GM19351 (cell line): ENCODE measurements around the gene AGBL2.
"Not testable (repeated sequence)": the region's sequence is repeated elsewhere in the genome, so short reads cannot be mapped to it uniquely, and the experiment has no call there.

Experiments used
- ATAC-seq: cut with Tn5 transposase; IDR thresholded peaks from one replicate; pipeline ENCODE4 v1.9.1; 2021; ENCODE audit warnings: mild to moderate bottlenecking, moderate library complexity; ENCODE audit not compliant: unreplicated experiment

AGBL2 gene

GRCh38 chr11:47636331-47636730 is 78.8 kb downstream of the AGBL2 start:
- not testable (repeated sequence) for ATAC-seq

DNA sequence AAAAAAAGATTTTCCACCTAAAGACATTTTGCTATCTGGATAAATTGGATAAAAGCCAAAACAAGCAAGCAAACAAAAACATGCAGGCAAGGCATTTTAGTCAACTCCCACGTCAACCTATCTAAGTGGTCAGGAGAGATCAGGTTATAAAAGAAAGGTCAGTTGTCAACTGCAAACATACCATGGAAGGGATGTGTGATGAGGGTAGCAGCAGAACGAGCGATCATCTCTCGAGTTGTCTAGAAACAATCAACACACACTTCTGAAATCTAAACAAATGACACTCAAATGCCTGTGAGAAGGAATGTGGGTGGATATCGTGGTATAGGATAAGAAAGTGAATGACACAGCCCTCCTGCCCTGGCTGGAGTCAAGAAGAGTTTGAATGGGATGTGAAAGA is 83.7 kb downstream of the AGBL2 start:
- ATAC-seq: no peak

- ATAC-seq: no peak
Measured at GRCh38 chr11:47628026-47628425, 87.1 kb downstream of the AGBL2 start.

- no peak for ATAC-seq
Measured at GRCh38 chr11:47626234-47626633, 88.9 kb downstream of the AGBL2 start.

DNA sequence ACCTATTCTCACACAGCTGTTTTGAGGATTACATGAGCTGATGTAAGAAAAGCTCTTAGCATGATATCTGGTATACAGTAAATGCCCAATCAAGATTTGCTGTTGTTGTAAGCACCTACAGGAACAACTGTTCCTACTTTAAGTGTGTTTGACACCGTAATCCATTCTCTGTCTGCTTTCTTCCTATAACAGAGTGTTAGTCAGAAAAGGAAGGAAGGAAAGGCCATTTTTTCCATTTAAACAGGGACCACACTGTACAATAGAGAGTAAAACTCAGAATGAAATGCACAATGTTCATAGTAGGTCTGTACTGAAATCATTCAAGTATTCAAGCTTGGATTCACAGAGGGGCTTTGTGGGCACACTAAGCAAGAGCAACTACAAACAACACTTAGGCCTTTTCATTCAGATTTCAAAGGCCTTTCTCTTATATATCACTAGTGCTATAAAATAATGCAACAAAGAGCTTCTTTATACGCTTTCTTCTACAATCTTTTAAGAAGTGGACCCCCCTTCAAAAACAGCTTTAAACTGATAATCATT is 94.3 kb downstream of the AGBL2 start:
- ATAC-seq: no peak

DNA sequence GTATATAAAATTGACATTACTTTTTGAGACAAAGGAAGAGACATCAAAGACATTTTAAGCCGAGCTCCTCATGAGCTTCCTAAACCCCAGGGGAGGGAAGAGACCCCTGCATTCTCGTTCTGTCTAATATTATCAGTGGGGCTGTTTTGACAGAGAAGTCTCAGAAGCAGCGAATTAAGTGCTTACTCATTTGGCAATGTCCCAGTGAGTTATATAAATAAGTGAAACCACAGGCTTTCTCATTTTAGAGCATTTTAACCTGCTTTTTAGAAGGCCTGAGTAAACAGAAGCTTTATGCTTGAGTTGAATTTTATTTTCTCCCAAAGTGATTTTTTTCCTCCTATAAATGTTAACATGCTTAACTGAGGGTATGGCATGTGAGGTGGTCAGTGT is 97.8 kb downstream of the AGBL2 start:
- no peak for ATAC-seq

DNA sequence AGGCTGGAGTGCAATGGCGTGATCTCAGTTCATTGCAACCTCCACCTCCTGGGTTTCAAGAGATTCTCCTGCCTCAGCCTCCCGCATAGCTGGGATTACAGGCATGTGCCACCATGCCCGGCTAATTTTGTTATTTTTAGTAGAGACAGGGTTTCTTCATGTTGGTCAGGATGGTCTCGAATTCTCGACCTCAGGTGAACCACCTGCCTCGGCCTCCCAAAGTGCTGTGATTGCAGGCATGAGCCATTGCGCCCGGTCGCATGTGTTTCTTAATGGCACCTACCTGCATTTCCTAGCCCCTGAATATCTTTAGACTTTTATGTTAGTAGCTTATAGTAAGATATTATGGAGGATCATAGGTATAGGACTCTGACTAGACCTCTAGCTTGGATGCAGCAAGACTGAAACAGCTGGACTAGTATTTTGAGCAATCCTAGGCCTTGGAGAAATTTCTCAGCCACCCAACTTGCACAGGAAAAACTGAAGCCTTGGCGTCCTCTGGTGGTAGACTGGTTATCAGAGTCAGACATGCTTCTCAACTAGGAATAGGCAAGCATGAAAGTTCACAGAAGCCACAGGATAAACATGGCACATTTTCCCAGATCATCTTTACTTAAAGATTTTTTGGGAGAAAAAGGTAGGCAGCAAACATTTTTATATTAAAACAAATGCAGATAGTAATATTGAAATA is 98.3 kb downstream of the AGBL2 start:
- no peak for ATAC-seq

DNA sequence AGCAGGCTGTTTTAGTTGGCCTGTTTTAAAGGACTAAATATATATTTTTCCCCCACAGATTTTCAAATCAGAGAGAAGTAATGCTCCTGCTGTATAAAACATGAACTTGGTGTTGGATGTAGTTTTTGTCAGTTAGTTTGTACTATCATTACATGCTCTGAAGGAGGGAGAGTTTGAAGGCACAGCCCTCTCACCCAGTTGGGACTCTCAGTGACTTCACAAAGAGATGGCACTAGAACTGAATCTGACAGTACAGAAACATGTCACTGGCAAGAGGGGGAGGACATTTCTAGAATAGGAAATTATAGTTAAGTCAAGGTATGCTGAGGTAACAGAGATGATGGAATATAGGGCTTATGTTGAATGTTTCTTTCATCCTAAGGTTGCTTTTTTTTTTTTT is 99.9 kb downstream of the AGBL2 start:
- no peak for ATAC-seq

DNA sequence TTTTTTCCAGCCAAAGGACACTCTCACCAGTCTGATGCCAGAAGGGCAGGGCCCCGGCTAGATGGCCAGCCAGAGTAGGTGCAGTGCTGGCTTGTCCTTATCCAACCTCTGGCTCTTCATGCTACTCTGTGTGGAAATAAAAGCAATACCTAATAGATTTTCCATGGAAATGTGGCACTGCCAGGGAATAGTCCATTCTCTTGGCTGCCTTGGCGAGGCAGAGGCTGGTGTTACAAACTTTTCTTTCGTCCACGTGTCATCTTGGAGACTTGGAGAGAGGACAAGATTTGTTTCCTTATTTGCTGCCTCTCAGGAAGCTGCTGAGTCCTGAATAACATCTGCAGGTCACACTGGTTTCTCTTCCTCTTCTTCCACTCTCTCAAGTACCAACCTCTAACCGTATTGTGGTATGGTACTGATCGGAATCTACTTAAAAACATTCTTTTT is 103.8 kb downstream of the AGBL2 start:
- peak; percentile 92 for ATAC-seq

DNA sequence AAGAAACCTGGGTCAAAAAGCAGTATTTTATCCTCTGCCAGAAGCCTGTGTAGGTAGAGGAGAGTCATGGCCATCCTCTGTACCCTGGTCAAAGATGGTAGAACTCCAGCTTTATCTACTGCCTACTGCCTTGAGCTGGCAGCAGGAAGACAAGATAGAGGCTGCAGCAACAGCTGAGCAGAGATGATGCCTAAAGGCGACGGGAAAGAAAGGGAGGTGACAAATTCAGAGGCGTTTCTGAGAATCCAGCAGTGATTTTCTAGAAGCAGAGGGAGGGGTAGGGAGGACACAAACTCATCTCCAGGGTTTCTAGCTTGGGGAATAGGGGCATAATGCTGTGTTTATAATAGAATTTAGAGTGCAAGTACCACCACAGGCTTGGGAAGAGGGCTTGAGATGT is 105.5 kb downstream of the AGBL2 start:
- ATAC-seq: no peak
